ENCODE data around the gene MAEA. TPM values are rescaled to one million over a fixed set of nuclear protein-coding genes. Genes with fewer than 3 reads are reported as not detected.
A peak's percentile ranks its signal among the peaks of the same experiment; 100 is the strongest.

Gene MAEA
- total and polyA plus RNA-seq, 8 donors = 28.6 to 74.7 (median 32.7) TPM

DNA sequence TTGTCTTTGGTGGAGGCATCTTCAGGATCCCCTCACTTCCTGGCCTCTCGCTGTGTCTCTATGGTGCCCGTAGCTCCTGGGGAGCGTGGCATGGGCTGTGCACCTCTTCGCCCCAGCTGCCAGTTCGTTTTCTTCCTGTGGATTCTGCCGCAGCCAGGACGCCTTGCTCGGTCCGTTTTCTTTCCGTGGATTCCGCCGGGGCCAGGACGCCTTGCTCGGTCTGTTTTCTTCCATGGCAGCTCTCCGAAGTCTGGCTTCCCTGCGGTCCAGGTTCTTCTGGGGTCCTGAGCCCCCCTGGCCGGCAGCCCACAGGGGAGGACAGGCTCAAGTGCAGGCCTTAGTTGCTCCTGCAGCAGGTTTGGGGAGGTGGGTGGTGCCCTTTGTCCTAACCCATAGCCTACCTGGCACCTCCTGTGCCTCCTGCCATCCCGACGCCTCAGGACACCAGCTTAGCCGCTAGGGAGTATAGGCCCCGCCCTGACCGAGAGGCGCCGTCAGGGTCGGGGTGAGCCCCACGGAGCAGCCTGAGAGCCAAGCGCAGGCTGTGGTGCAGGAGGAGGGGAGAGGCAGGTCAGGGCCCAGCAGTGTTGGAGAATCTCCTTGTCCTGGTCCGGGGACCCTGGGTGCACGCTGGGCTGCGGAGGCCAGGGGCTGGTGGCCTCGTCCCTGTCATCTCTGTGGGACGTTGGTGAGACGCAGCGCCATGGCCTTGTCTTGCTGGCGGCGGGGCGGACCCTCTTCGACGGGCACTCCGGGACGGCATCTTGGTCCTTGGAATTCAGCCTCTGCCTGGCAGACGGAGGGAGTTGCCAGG, 84.4 kb downstream of the MAEA start:
- TF ChIP-seq, protein P1, sequence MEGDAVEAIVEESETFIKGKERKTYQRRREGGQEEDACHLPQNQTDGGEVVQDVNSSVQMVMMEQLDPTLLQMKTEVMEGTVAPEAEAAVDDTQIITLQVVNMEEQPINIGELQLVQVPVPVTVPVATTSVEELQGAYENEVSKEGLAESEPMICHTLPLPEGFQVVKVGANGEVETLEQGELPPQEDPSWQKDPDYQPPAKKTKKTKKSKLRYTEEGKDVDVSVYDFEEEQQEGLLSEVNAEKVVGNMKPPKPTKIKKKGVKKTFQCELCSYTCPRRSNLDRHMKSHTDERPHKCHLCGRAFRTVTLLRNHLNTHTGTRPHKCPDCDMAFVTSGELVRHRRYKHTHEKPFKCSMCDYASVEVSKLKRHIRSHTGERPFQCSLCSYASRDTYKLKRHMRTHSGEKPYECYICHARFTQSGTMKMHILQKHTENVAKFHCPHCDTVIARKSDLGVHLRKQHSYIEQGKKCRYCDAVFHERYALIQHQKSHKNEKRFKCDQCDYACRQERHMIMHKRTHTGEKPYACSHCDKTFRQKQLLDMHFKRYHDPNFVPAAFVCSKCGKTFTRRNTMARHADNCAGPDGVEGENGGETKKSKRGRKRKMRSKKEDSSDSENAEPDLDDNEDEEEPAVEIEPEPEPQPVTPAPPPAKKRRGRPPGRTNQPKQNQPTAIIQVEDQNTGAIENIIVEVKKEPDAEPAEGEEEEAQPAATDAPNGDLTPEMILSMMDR (IDR thresholded peaks at IDR 0.05) = no peak
- 95% methylated on average over 42 of the region's 42 CpGs for WGBS, 2 donors
- no peak for FAIRE-seq
- Histone ChIP-seq H3K27ac (no peak overlapping the region), H3K9me3 (no peaks in the 10 kb centered on the region), H3K36me3 (peaks cover 0 to 8% (median 0%) of the 10 kb centered on the region in 3 donors), H3K4me1 (no peaks in the 10 kb centered on the region), H3K4me3 (no peak overlapping the region), H3K27me3 (no peaks in the 10 kb centered on the region)
- intact Hi-C loops (cut with DNase I) = no loop called here
- DNase-seq = peak in 3 of 6 donors; percentile 14 to 68 (median 43)
- ATAC-seq = no peak

DNA sequence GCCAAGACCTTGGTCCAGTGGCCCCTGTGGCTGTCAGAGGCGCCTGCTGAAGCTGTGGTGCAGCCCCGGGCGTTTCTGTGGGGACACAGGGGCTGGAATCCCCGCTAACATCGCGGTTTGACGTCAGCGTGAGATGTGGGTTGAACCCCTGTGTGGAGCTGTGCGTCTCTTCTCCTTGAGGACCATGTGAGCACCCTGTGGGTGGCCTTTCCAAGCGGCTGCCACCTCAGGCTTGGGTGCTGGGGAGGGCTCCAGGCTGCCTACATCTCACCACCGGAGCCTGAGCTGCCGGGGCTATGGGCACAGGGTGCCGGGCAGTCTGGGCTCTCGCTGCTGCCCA, 85.0 kb downstream of the MAEA start:
- 94 to 99% methylated on average over 14 of the region's 14 CpGs for WGBS, 2 donors
- DNase-seq = peak in 2 of 6 donors; percentile 13 to 40
- TF ChIP-seq, protein P1 (IDR thresholded peaks at IDR 0.05) = no peak
- no peaks in the 10 kb centered on the region for H3K27me3 ChIP-seq
- H3K4me1 ChIP-seq = no peaks in the 10 kb centered on the region
- no peak for FAIRE-seq
- ATAC-seq = no peak
- no peak overlapping the region for H3K27ac ChIP-seq
- intact Hi-C loops (cut with DNase I) = no loop called here
- H3K9me3 ChIP-seq = no peaks in the 10 kb centered on the region
- peaks cover 0 to 8% (median 0%) of the 10 kb centered on the region in 3 donors for H3K36me3 ChIP-seq
- H3K4me3 ChIP-seq = no peak overlapping the region

DNA sequence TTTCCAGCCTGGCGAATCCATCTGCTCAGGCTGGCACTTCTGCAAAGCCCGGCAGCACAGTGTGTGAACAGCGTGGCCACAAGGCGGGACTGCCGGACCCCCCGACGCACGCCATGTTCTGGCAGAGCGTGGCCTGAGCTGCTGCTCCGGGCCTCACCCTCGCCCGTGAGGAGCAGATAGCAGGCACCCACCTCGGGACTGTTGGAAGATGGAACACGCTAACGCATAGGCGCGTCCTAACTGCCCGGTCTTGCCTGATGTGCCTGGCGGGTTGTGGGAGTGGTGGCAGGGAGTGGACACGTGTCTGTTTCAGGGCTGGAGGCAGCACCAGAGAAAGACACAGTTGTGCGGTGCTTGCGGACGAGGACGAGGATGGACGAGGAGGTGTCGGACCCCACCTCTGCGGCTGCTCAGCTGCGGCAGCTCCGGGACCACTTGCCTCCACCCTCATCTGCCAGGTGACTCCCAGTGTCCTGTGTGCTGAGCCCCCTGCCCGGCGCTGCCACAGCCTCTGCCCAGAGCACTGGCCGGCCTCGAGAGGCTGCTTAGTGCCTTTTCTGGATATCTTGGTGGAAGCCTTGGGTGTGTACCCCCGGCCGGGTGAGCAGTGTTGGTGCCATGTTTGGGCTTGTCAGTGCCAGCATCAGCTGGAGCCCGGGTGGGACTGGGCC, 85.5 kb downstream of the MAEA start:
- TF ChIP-seq, protein P1 (IDR thresholded peaks at IDR 0.05) = no peak
- intact Hi-C loops (cut with DNase I) = no loop called here
- no peak for FAIRE-seq
- Histone ChIP-seq H3K4me3 (no peak overlapping the region), H3K9me3 (no peaks in the 10 kb centered on the region), H3K4me1 (no peaks in the 10 kb centered on the region), H3K27ac (no peak overlapping the region), H3K27me3 (no peaks in the 10 kb centered on the region), H3K36me3 (peaks cover 0 to 8% (median 0%) of the 10 kb centered on the region in 3 donors)
- no peak for ATAC-seq
- 96% methylated on average over 36 of the region's 36 CpGs for WGBS, 2 donors
- peak in 4 of 6 donors; percentile 0 to 65 (median 28) for DNase-seq

DNA sequence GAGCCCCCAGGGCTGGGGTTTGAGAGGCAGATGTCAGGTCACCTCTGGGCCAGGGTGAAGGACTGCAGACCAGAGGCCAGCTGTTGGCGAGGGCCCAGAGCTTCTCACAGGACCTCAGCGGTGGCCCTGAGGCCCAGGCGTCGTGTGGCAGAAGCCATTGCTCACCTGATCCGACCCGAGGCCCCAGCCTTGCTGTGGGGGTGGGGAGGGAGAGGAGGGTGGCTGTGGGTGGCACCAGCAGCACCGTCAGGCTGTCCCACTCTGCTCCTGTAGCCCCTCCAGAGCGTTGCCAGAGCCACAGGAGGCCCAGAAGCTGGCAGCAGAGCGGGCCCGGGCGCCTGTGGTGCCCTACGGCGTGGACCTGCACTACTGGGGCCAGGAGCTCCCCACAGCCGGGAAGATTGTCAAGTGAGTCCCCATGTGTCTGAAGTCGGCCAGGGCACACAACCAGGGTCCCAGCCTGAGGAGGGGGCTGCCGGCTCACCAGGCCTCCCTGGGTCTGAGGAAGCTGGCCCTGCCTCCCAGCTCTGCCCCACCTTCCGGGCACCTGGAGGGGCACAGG, 86.2 kb downstream of the MAEA start:
- Histone ChIP-seq H3K4me3 (no peak overlapping the region), H3K4me1 (no peaks in the 10 kb centered on the region), H3K27me3 (no peaks in the 10 kb centered on the region), H3K27ac (no peak overlapping the region), H3K9me3 (no peaks in the 10 kb centered on the region), H3K36me3 (peaks cover 0 to 8% (median 0%) of the 10 kb centered on the region in 3 donors)
- DNase-seq (peak in 4 of 6 donors; percentile 1 to 68 (median 39)), ATAC-seq (no peak), FAIRE-seq (no peak)
- 90 to 97% methylated on average over 15 to 17 of the region's 17 CpGs for WGBS, 2 donors
- TF ChIP-seq, protein P1 (IDR thresholded peaks at IDR 0.05) = no peak
- intact Hi-C loops (cut with DNase I) = no loop called here

Data from pancreas (tissue), 10 donors.